H9 (cell line): Measurements from ENCODE around the gene NFIX. TPM values are rescaled to one million over a fixed set of nuclear protein-coding genes. Genes with fewer than 3 reads are reported as not detected.

Experiments
- DNase-seq: peaks from one replicate; pipeline ENCODE4 v3.0.0-alpha.2; 2017
- H2AFZ ChIP-seq: one replicate; pipeline ENCODE4 v1.6.1; 2013; ENCODE audit warnings: mild to moderate bottlenecking, low read length, control low read depth, moderate library complexity
- H2AK5ac ChIP-seq: 2 replicates; pipeline ENCODE4 v1.6.1; 2013; ENCODE audit warnings: low read length, control low read depth, mixed read lengths; ENCODE audit not compliant: insufficient read length
- H2BK120ac ChIP-seq: one replicate; pipeline ENCODE4 v1.6.1; 2013; ENCODE audit warnings: low read depth, mild to moderate bottlenecking, low read length, control low read depth, inconsistent platforms; ENCODE audit not compliant: poor library complexity, severe bottlenecking
- H2BK12ac ChIP-seq: 2 replicates; pipeline ENCODE4 v1.6.1; 2013; ENCODE audit warnings: low read length, control low read depth, mixed read lengths, low read depth; ENCODE audit not compliant: insufficient read length
- H2BK15ac ChIP-seq: 2 replicates; pipeline ENCODE4 v1.6.1; 2013; ENCODE audit warnings: low read depth, low read length, control low read depth
- H2BK20ac ChIP-seq: one replicate; pipeline ENCODE4 v1.6.1; 2013; ENCODE audit warnings: low read depth, mild to moderate bottlenecking, low read length, control low read depth, inconsistent platforms; ENCODE audit not compliant: poor library complexity, severe bottlenecking
- H2BK5ac ChIP-seq: 2 replicates; pipeline ENCODE4 v1.6.1; 2013; ENCODE audit warnings: low read length, control low read depth, mixed read lengths; ENCODE audit not compliant: insufficient read length
- H3K14ac ChIP-seq: 2 replicates; pipeline ENCODE4 v1.6.1; 2013; ENCODE audit warnings: low read length, control low read depth; ENCODE audit not compliant: insufficient read depth
- H3K18ac ChIP-seq: 2 replicates; pipeline ENCODE4 v1.6.1; 2013; ENCODE audit warnings: low read depth, mild to moderate bottlenecking, mixed read lengths, low read length, control low read depth; ENCODE audit not compliant: insufficient read length
- H3K23ac ChIP-seq: 2 replicates; pipeline ENCODE4 v1.6.1; 2013; ENCODE audit warnings: low read length, control low read depth, mixed read lengths, low read depth; ENCODE audit not compliant: insufficient read length
- H3K23me2 ChIP-seq: 2 replicates; pipeline ENCODE4 v1.6.1; 2013; ENCODE audit warnings: low read depth, mild to moderate bottlenecking, mixed read lengths, low read length, control low read depth; ENCODE audit not compliant: insufficient read length, poor library complexity, severe bottlenecking
- H3K27ac ChIP-seq: 2 replicates; pipeline ENCODE4 v1.5.1; 2013; ENCODE audit warnings: low read length, control low read depth, mixed read lengths, low read depth; ENCODE audit not compliant: insufficient read length
- H3K27me3 ChIP-seq: 2 replicates; pipeline ENCODE4 v1.6.1; 2013; ENCODE audit warnings: low read length, control low read depth, inconsistent platforms; ENCODE audit not compliant: insufficient read depth
- H3K4ac ChIP-seq: 2 replicates; pipeline ENCODE4 v1.6.1; 2013; ENCODE audit warnings: low read depth, mild to moderate bottlenecking, control low read depth, inconsistent platforms, low read length, moderate library complexity
- H3K4me1 ChIP-seq: 2 replicates; pipeline ENCODE4 v1.6.1; 2013; ENCODE audit warnings: low read length, control low read depth, inconsistent platforms; ENCODE audit not compliant: insufficient read depth
- H3K4me2 ChIP-seq: 2 replicates; pipeline ENCODE4 v1.6.1; 2013; ENCODE audit warnings: low read length, control low read depth, mixed read lengths; ENCODE audit not compliant: insufficient read length, insufficient read depth
- H3K56ac ChIP-seq: 2 replicates; pipeline ENCODE4 v1.6.1; 2013; ENCODE audit warnings: low read depth, mild to moderate bottlenecking, mixed read lengths, low read length, control low read depth; ENCODE audit not compliant: insufficient read length
- H3K79me1 ChIP-seq: 2 replicates; pipeline ENCODE4 v1.6.1; 2013; ENCODE audit warnings: low read depth, mild to moderate bottlenecking, moderate library complexity, low read length, control low read depth, inconsistent platforms; ENCODE audit not compliant: insufficient read depth, poor library complexity, severe bottlenecking
- H3K79me2 ChIP-seq: 2 replicates; pipeline ENCODE4 v1.6.1; 2013; ENCODE audit warnings: low read length, control low read depth, inconsistent platforms; ENCODE audit not compliant: insufficient read depth
- H3K9ac ChIP-seq: 2 replicates; pipeline ENCODE4 v1.6.1; 2013; ENCODE audit warnings: low read length, control low read depth, mixed read lengths; ENCODE audit not compliant: insufficient read length; ENCODE audit errors: extremely low read depth
- H3K9me3 ChIP-seq: one replicate; pipeline ENCODE4 v1.6.1; 2013; ENCODE audit warnings: low read depth, low read length, inconsistent platforms; ENCODE audit not compliant: control insufficient read depth
- H3T11ph ChIP-seq: one replicate; pipeline ENCODE4 v1.6.1; 2013; ENCODE audit warnings: mild to moderate bottlenecking, low read length, control low read depth, inconsistent platforms
- H4K20me1 ChIP-seq: one replicate; pipeline ENCODE4 v1.6.1; 2013; ENCODE audit not compliant: control insufficient read depth, insufficient read length, insufficient read depth
- H4K5ac ChIP-seq: 2 replicates; pipeline ENCODE4 v1.6.1; 2013; ENCODE audit warnings: low read depth, mild to moderate bottlenecking, mixed read lengths, low read length, control low read depth; ENCODE audit not compliant: insufficient read length
- H4K8ac ChIP-seq: replicated peaks from 2 replicates; pipeline ENCODE4 v1.6.1; 2013; ENCODE audit warnings: low read length, control low read depth, mixed read lengths, low read depth; ENCODE audit not compliant: insufficient read length
- H4K91ac ChIP-seq: 2 replicates; pipeline ENCODE4 v1.6.1; 2013; ENCODE audit warnings: low read depth, mild to moderate bottlenecking, moderate library complexity, mixed read lengths, low read length, control low read depth; ENCODE audit not compliant: insufficient read length
- H3K27ac Mint-ChIP-seq, 3 experiments: 2 replicates in 2 of 3; 3 replicates in 1 of 3; pipeline ENCODE4 v1.8.0; 2020 to 2021; ENCODE audit warnings: mixed read lengths in 3 of 3, mild to moderate bottlenecking in 1 of 3, moderate library complexity in 1 of 3
- H3K27me3 Mint-ChIP-seq: 2 replicates; pipeline ENCODE4 v1.8.0; 2021; ENCODE audit warnings: low read depth, mild to moderate bottlenecking, moderate library complexity, mixed read lengths
- H3K36me3 Mint-ChIP-seq, 3 experiments: 2 replicates in 2 of 3; 3 replicates in 1 of 3; pipeline ENCODE4 v1.8.0; 2020 to 2021; ENCODE audit warnings: low read depth in 3 of 3, mixed read lengths in 3 of 3; ENCODE audit not compliant: insufficient read depth in 1 of 3
- H3K4me1 Mint-ChIP-seq, 2 experiments: 2 replicates each; pipeline ENCODE4 v1.8.0; 2020; ENCODE audit warnings: mixed read lengths in 2 of 2
- H3K4me3 Mint-ChIP-seq, 2 experiments: 2 replicates in 1 of 2; 3 replicates in 1 of 2; pipeline ENCODE4 v1.8.0; 2020 to 2021; ENCODE audit warnings: mild to moderate bottlenecking in 2 of 2, mixed read lengths in 2 of 2, moderate library complexity in 1 of 2
- H3K9me3 Mint-ChIP-seq, 2 experiments: 2 replicates in 1 of 2; 3 replicates in 1 of 2; pipeline ENCODE4 v1.8.0; 2020; ENCODE audit warnings: mild to moderate bottlenecking in 2 of 2, mixed read lengths in 2 of 2, moderate library complexity in 1 of 2
- CTCF ChIP-seq: fragments of 200-600 bp; sonication (generic); conservative IDR thresholded peaks from 3 replicates; pipeline ENCODE4 v1.8.0; 2021; ENCODE audit warnings: antibody characterized with exemption, mild to moderate bottlenecking
- WGBS: extraction: QIAGEN DNeasy Blood & Tissue Kit; methylation state at CpG from one replicate; pipeline ENCODE4 v1.1.7; 2013; ENCODE audit warnings: missing lambda C conversion rate, low lambda C conversion rate, mixed read lengths; ENCODE audit not compliant: insufficient read length; ENCODE audit errors: extremely low coverage; 5-methylcytosine and 5-hydroxymethylcytosine counted together
- total RNA-seq: library from RNA; stranded (reverse); gene quantifications from 2 replicates; pipeline ENCODE4 v1.2.1, GENCODE V29; 2021

Gene NFIX
- total RNA-seq, 1 experiment from 2014 or later, result 0.31 TPM

GRCh38 chr19:13029893-13030292, 34.6 kb downstream of the NFIX start:
- no CpG with 5 or more reads among the region's 10 CpGs for WGBS
- Histone ChIP-seq H3K9ac (no peak overlapping the region), H3K79me2 (no peaks in the 10 kb centered on the region), H3K27me3 (peaks cover 38% of the 10 kb centered on the region), H2AK5ac (no peak overlapping the region), H2BK15ac (no peak overlapping the region), H3K4me2 (no peak overlapping the region), H4K20me1 (peaks cover 2% of the 10 kb centered on the region), H3K56ac (no peak overlapping the region), H3T11ph (no peak overlapping the region), H3K18ac (no peak overlapping the region), H2AFZ (no peak overlapping the region), H3K79me1 (no peaks in the 10 kb centered on the region), H3K23me2 (peaks cover 2% of the 10 kb centered on the region), H2BK5ac (no peak overlapping the region), H2BK12ac (no peak overlapping the region), H3K14ac (no peak overlapping the region), H4K5ac (no peak overlapping the region), H2BK20ac (no peak overlapping the region), H3K4ac (no peak overlapping the region), H4K91ac (no peak overlapping the region), H3K4me1 (no peaks in the 10 kb centered on the region), H2BK120ac (no peak overlapping the region), H4K8ac (no peak overlapping the region), H3K27ac (no peak overlapping the region), H3K9me3 (no peaks in the 10 kb centered on the region), H3K23ac (no peak overlapping the region)
- peak; percentile 63 for DNase-seq
- peaks cover 4 to 13% of the 10 kb centered on the region in 2 experiments for H3K4me1 Mint-ChIP-seq
- TF ChIP-seq CTCF, result peak; percentile 77
- peaks cover 0 to 9% of the 10 kb centered on the region in 2 experiments; a peak in 1 of 5 replicates for H3K9me3 Mint-ChIP-seq
- H3K4me3 Mint-ChIP-seq, result no peak overlapping the region
- H3K27me3 Mint-ChIP-seq, result peaks cover 99% of the 10 kb centered on the region
- no peak overlapping the region for H3K27ac Mint-ChIP-seq
- no peaks in the 10 kb centered on the region for H3K36me3 Mint-ChIP-seq
